ENCODE data around the gene SURF6.
"Not testable (repeated sequence)": the region's sequence is repeated elsewhere in the genome, so short reads cannot be mapped to it uniquely, and the experiment has no call there.

Gene SURF6

DNA sequence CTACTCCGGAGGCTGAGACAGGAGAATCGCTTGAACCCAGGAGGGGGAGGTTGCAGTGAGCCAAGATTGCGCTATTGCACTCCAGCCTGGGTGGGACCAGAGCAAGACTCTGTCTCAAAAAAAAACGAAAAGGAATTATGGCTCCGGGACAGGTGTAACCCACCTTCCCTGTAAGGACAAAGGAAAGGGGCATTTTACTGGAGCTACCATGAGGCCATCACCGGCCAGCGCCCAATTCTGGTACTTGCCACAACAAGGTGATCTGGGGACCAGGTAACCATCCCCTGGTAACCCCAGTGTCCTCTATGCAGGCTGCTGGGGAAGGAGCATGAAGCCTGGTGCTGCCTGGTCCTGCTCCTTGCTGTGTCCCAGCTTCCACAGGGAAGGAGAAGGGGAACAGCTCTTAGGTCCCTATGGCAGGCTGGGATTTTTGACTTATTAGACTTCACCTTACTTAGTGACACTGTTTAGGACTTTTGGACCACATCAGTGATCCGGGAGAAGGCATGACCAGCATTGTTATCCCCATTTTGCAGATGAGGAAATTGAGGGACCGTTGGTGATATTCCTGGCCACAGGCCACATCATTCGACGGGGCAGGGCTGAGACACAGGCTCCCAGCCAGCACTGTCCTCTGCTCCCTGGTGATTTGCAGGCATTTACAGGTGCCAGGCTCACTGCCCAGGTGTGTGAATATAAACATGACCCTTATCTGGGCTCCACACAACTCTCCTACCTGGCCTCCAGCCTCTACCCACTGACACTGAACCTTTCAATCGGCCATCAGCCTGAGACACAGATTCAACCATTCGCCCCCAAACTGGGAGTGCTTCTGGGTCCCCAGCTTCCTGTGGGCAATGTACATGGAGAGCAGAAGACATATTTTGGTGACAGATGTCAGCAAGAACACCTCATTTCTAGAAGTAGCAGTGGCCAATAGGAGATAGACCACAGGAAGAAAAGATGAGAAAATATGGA, 34.4 kb downstream of the SURF6 start:
- in situ Hi-C loops (cut with MboI; ENCODE audit: low sequenced_read_pairs): no loop called here

DNA sequence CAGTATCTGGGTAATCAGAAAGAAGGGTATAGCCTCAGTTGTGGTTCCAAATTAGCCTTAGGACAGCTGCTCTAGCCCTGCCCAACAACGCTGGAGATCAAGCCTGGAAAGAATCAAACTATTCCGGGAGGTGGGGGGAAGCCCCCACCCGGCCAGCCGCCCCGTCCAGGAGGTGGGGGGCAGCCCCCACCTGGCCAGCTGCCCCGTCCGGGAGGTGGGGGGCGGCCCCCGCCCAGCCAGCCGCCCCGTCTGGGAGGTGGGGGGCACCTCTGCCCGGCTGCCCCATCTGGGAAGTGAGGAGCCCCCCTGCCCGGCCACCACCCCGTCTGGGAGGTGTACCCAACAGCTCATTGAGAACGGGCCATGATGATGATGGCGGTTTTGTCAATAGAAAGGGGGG, 36.0 kb downstream of the SURF6 start:
- in situ Hi-C loops (cut with MboI; ENCODE audit: low sequenced_read_pairs): not testable (repeated sequence)

- in situ Hi-C loops (cut with MboI; ENCODE audit: low sequenced_read_pairs): no loop called here
Observed at GRCh38 chr9:133294257-133294656, 41.7 kb downstream of the SURF6 start.

DNA sequence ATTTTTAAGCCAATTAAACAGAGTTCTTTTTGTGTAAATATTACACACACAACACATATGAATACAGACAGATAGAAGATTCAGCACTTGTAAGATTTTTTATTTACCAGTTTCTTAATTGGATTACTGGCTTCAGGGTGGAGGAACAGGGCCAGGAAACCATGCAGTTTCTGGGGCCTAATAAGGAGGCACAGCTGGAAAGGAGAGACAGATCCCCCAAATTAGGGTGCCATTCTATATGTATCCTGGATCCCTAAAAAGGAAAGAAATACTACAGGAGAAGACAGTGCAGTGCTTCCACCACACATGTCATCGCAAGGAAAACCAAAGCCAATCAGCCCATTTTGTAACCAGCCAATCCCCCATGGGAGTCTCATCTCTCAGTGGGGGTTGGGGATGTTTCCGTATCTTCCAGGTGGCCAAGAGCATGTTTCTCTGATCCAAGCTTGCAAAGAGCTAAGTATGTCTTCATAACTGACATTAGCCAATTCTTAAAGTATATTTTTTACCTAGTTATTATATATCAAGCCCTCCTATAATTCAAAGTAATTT, 45.2 kb downstream of the SURF6 start:
- in situ Hi-C loops (cut with MboI; ENCODE audit: low sequenced_read_pairs): no loop called here

- in situ Hi-C loops (cut with MboI; ENCODE audit: low sequenced_read_pairs): no loop called here
Observed at GRCh38 chr9:133286523-133286922, 49.5 kb downstream of the SURF6 start.

- in situ Hi-C loops (cut with MboI; ENCODE audit: low sequenced_read_pairs): no loop called here
Observed at GRCh38 chr9:133285252-133285775, 50.7 kb downstream of the SURF6 start.

DNA sequence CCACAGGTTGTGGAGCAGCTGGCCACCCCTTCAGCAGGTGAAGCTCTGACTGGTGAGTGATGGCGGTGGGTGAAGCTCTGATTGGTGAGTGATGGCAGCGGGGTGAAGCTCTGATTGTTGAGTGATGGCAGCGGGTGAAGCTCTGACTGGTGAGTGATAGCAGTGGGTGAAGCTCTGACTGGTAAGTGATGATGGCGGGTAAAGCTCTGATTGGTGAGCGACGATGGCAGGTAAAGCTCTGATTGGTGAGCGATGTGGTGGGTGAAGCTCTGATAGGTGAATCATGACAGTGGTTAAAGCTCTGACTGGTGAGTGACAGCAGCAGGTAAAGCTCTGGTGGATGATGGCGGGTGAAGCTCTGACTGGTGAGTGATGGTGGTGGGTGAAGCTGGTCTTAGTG, 51.6 kb downstream of the SURF6 start:
- in situ Hi-C loops (cut with MboI; ENCODE audit: low sequenced_read_pairs): no loop called here

- in situ Hi-C loops (cut with MboI; ENCODE audit: low sequenced_read_pairs): not testable (repeated sequence)
Observed at GRCh38 chr9:133283255-133284032, 52.5 kb downstream of the SURF6 start.

- in situ Hi-C loops (cut with MboI; ENCODE audit: low sequenced_read_pairs): no loop called here
Observed at GRCh38 chr9:133282464-133283238, 53.3 kb downstream of the SURF6 start.

DNA sequence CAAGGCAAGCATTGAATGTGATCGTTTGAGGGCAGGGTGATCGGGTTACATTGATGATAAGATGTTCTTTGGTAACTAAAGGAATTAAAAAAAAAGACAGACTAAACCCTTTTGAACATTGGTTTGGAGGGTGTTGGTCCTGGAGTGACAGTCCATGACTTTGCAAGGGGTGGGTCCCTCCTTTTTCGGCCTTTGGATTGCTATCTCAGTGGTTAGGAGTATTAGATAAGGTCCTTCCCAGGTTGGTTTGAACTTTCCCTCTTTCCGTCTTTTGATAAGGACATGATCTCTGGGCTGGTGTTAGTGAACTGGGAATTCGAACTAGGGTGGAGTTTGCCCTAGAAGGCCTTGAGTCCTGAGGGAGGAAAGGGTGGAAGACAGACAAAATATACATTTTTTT, 55.6 kb downstream of the SURF6 start:
- in situ Hi-C loops (cut with MboI; ENCODE audit: low sequenced_read_pairs): no loop called here

Data from HL-60/S4 treated with retinoic acid at 250 ng/mL for 4 days and 3 days (cell line).